Stimulated activated CD4-positive, alpha-beta T cell treated with anti-CD3 and anti-CD28 coated beads, TNF-alpha, amount 100 ng/mL, for 24 hours (primary cell): ENCODE results near the gene CCDC174.

Experiments
- DNase-seq, 3 experiments: peaks; one replicate each; pipeline ENCODE4 v3.0.0-alpha.2; 2020; ENCODE audit warnings: low read depth in 3 of 3

Gene CCDC174

GRCh38 chr3:14625443-14625842 lies 26.1 kb upstream of the CCDC174 start:
- no peak for DNase-seq

- DNase-seq = no peak
Measured at GRCh38 chr3:14627815-14628214, 23.7 kb upstream of the CCDC174 start.

- DNase-seq = no peak
Measured at GRCh38 chr3:14628406-14628805, 23.2 kb upstream of the CCDC174 start.

GRCh38 chr3:14630404-14631100 lies 21.0 kb upstream of the CCDC174 start:
- DNase-seq = no peak

GRCh38 chr3:14631101-14631497 lies 20.5 kb upstream of the CCDC174 start:
- DNase-seq = no peak

- no peak for DNase-seq
Measured at GRCh38 chr3:14631687-14632441, 19.7 kb upstream of the CCDC174 start.

GRCh38 chr3:14632442-14632930 lies 19.1 kb upstream of the CCDC174 start:
- DNase-seq = no peak

GRCh38 chr3:14633417-14633816 lies 18.1 kb upstream of the CCDC174 start:
- DNase-seq = no peak

GRCh38 chr3:14633819-14634424 lies 17.6 kb upstream of the CCDC174 start:
- peak in 1 of 3 experiments; percentile 59 for DNase-seq

- no peak for DNase-seq
Measured at GRCh38 chr3:14634763-14635400, 16.7 kb upstream of the CCDC174 start.

- no peak for DNase-seq
Measured at GRCh38 chr3:14636496-14637087, 15.0 kb upstream of the CCDC174 start.

GRCh38 chr3:14640157-14640562 lies 11.4 kb upstream of the CCDC174 start:
- DNase-seq = no peak

- no peak for DNase-seq
Measured at GRCh38 chr3:14640734-14641133, 10.8 kb upstream of the CCDC174 start.

GRCh38 chr3:14641346-14641745 lies 10.2 kb upstream of the CCDC174 start:
- DNase-seq = no peak

GRCh38 chr3:14645453-14645852 lies 6.1 kb upstream of the CCDC174 start:
- DNase-seq = no peak

GRCh38 chr3:14646131-14646573 lies 5.4 kb upstream of the CCDC174 start:
- DNase-seq = no peak

- no peak for DNase-seq
Measured at GRCh38 chr3:14646589-14647413, 4.8 kb upstream of the CCDC174 start.

- DNase-seq = no peak
Measured at GRCh38 chr3:14647976-14648955, 3.3 kb upstream of the CCDC174 start.

- no peak for DNase-seq
Measured at GRCh38 chr3:14649466-14649865, 2.1 kb upstream of the CCDC174 start.

GRCh38 chr3:14650193-14650592 lies 1.4 kb upstream of the CCDC174 start:
- DNase-seq = no peak
